ENCODE results near the gene TBC1D32.
"Not testable (repeated sequence)": the region's sequence is repeated elsewhere in the genome, so short reads cannot be mapped to it uniquely, and the experiment has no call there.

TBC1D32 gene

DNA sequence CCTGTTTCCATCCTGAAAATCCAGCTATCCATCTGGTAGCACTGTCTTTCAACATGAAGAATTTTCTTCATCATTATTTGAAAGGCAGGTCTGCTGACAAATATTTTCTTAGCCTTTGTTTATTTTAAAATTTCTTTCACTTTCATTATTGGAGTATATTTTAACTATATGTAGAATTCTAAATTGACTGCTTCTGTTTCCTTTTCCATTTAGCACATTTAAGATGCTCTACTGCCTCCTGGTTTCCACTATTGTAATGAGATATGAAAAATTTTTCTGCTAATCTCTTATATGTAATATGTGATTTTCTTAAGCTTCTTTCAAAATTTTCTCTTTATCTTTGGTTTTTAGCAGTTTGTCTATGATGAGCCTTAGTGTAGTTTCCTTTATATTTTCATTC lies 97.3 kb downstream of the TBC1D32 start:
- in situ Hi-C loops (cut with HindIII; ENCODE audit: low sequenced_read_pairs) = no loop called here

DNA sequence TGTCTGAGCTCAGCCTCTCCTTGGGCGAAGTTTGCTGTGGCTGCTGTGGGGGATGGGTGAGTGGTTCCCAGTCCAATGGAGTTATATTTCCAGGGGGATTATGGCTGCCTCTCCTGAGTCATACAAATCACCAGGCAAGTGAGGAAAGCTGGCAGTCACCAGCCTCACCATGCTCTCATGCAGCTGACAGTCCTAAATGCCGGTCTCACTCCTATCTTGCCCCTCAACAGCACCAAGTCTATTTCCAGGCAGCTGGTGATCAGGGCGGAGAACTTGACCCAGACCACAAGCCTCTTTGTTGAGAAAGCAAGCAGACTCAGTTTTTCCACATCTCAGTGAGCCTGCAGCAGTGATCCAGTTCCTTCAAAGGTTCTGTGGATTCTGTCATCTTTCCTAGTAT lies 98.9 kb downstream of the TBC1D32 start:
- in situ Hi-C loops (cut with HindIII; ENCODE audit: low sequenced_read_pairs) = no loop called here

DNA sequence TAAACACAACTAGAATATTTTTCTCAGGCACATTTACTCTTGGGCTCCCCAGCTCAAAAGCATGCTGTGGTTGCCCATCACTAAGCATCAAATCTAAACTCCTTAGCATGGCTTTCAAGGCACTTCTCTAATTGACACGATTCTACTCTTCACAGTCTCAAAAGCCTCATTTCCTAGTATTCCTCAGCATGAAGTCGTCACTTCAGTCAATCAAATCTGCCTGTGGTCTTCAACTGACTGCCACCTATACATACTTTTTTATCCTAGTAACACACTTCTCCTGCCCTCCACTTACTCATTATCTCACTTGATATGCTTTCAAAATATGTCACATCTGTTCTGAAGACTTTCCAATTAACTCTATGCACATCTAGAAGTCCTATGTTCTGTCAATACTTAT lies 110.3 kb downstream of the TBC1D32 start:
- in situ Hi-C loops (cut with HindIII; ENCODE audit: low sequenced_read_pairs) = no loop called here

DNA sequence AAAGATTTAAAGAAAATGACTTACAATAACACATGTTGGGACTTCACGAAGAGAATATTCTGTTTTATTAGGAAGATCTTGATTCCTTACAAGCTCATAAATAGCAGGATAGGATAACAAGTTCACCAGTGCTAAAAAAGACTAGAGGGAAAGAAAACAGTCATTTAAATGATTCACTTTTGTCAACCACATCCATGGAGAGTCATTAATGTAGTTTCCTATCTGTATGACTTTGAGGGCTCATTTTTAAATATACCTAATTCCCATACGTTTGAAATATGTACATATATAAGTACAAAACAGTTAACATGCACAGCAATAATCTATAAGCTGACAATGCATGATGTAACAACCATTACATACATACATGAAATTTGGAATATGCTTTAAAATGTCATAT lies 111.1 kb downstream of the TBC1D32 start:
- in situ Hi-C loops (cut with HindIII; ENCODE audit: low sequenced_read_pairs) = no loop called here

DNA sequence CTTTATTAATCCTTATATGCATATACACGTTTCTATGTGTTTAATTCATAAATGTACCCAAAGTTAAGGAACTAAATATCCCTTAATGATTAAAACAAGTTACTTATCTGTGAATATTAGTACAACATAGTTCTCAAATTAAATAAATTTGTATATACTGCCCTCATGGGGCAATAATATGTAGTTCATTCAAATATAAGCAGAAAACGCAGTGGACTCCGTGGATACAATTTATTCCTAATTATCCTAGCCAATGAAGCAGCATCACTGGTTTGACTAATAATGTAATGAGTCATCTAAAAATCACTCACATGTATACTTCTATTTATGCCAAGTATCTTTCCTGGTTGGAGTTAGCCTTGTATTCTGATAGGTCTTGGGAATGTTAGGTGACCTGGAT lies 111.6 kb downstream of the TBC1D32 start:
- in situ Hi-C loops (cut with HindIII; ENCODE audit: low sequenced_read_pairs) = no loop called here

DNA sequence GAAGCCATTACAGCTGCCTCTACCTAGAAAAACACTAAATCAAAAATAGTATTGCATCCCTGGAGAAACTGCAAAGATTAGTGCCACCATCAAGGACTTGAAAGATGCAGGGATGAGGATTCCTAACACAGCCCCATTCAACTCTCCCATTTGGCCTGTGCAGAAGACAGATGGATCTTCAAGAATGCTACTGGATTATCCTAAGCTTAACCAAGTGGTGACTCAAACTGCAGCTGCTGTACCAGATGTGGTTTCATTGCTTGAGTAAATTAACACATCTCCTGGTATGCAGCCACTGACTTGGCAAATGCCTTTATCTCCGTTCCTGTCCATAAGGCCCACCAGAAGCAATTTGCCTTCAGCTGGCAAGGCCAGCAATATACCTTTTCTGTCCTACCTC lies 117.4 kb downstream of the TBC1D32 start:
- in situ Hi-C loops (cut with HindIII; ENCODE audit: low sequenced_read_pairs) = no loop called here

DNA sequence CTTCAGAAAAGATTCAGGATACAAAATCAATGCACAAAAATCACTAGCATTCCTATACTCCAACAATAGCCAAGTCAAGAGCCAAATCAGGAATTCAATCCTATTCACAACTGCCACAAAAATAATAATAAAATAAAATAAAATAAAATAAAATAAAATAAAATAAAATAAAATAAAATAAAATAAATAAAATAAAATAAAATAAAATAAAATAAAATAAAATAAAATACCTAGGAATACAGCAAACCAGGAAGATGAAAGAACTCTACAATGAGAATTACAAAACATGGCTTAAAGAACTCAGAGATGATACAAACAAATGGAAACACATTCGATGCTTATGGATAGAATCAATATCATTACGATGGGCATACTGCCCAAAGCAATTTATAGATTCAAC lies 120.9 kb downstream of the TBC1D32 start:
- in situ Hi-C loops (cut with HindIII; ENCODE audit: low sequenced_read_pairs) = not testable (repeated sequence)

DNA sequence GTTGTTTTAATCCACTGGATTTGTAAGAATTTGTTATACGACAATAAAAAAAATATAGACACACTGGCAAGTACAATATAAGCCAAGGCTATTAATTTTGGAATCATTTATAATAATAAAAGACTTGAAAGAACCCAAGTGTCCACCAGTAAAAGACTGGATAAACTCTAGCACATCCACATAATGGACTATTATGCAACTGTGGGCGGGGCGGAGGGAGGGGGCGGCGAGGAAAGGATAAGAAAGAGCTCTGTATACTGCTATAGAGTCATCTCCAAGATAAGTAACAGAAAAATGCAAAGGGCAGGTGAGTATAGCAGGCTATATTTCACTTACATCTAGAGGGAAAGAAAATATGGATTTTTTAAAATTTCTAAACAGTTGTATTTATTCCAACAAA lies 123.3 kb downstream of the TBC1D32 start:
- in situ Hi-C loops (cut with HindIII; ENCODE audit: low sequenced_read_pairs) = no loop called here

DNA sequence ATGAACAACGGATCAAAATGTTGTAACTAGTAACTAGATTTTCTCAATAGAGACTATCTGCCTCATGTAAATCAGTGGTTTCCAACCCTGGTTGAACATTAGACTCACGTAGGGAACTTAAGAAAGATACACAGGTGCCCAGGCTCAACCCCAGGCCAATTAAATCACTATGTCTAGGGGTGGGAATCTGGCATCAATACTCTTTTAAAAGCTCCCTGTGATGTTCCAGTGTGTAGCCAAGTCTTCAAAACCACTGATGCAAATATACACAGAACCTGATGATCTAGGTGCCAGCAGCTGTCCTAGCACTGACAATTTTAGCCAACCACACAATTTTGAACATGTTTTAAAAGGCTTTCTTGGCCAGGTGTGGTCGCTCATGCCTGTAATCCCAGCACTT lies 128.7 kb downstream of the TBC1D32 start:
- in situ Hi-C loops (cut with HindIII; ENCODE audit: low sequenced_read_pairs) = no loop called here

DNA sequence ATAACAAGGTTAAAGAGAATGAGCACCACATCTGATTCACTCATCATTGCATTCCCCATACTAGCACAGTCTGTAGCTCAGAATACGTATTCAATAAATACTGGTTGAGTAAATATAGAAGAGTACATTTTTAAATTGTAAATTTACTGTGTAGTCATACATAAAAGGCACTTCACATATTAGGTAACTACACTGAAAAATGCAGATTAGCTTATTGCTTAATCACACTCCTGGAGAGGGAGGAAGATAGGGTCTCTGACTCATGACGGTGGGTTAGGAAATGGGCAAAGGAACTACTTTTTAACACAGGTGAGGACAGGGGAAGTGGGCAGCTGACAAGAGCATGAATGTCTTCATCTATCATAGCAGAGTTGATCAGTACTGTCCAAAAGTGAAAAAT lies 133.2 kb downstream of the TBC1D32 start:
- in situ Hi-C loops (cut with HindIII; ENCODE audit: low sequenced_read_pairs) = no loop called here

DNA sequence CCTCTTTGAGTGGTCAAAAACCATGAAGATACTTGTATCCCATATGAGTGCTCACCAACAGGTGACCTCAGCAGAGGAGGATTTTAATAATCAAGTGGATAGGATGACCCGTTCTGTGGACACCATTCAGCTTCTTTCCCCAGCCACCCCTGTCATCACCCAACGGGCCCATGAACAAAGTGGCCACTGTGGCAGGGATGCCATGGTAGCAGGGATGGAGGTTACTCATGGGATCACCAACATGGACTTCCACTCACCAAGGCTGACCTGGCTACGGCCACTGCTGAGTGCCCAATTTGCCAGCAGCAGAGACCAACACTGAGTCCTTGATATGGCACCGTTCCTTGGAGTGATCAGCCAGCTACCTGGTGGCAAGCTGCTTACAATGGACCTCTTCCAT lies 138.2 kb downstream of the TBC1D32 start:
- in situ Hi-C loops (cut with HindIII; ENCODE audit: low sequenced_read_pairs) = not testable (repeated sequence)

DNA sequence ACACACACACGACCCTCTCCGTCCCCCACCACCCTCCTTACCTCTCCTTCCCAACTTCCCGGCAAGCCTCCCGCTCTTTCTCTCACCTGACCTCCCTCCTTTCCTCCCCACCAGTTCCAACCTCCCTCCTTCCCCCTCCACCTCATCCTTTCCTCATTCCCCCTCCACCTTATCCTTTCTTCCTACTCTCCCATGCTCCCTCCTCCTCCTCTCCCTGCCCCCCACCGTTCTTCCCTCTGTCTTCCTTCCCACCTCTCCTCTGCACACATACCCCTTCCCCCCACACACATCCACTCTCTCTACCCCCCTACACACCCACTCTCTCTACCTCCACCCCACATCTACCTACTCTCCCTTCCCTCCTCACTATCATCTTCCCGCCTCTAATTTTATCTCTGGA lies 144.2 kb downstream of the TBC1D32 start:
- in situ Hi-C loops (cut with HindIII; ENCODE audit: low sequenced_read_pairs) = loop anchor here (5.0 kb wide), 1 partner anchor 33 kb away; no protein-coding TSS in a partner anchor

DNA sequence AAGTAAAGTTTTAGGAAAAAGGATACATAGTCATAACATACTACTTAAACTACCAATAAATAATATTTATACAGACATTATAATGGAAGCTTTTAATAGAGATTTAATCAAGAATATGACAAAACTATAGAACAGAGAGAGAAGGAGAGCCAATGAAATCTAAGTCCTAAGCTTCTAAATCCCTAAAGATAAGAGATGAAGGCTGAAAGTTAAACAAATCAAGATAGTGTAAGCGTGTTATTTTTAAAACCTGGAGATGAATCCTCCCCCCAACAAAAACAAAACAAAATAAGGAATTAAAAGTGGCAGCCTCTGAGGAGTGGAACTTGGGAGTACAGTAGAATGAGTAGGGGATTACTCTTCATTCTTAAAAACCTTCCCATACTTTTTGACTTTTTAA lies 145.9 kb downstream of the TBC1D32 start:
- in situ Hi-C loops (cut with HindIII; ENCODE audit: low sequenced_read_pairs) = no loop called here

DNA sequence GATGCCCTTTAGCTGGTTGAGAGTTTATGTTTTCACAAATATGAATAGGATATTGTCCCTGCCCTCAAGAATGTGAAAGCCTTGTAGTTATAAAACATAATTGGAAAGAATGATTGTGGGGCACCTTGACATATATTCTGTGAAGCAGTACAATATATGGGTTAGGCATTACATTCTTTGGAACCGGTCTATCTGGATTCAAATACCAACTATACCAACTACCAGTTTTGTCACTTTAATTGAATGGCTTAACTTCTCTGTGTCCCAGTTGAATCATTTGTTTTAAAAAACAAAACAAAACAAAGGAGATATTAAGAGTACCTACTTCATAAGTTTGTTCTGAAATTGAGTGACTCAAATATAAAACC lies 146.5 kb downstream of the TBC1D32 start:
- in situ Hi-C loops (cut with HindIII; ENCODE audit: low sequenced_read_pairs) = no loop called here

DNA sequence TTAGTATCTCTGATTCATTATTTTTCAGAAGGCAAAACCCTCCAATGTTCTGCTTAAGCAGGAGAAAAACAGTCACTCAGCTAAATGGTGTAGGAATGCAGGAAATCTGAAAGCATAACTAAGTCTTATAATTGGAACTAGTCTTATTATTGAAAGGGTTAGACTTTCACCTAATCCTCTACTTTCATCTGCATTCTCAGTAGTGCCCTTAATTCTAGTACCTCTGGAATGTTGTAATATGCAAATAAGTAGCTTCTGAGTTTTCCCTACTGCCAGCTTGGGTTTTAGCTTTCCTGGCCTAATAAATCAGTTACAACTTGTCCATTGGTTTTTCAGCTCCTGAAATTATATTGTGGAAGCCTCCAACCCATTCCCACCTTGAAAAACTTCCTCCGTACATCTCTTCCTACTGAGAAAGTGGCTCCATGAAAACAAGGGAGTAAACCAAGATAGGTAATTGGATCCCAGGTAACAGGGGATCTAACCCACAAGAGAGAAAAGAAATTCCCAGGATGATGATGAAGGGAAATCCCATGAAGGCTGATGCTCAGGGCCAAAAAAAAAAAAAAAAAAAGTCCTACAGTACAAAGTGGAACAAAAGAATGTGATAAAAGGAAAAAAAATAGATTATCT lies 147.0 kb downstream of the TBC1D32 start:
- in situ Hi-C loops (cut with HindIII; ENCODE audit: low sequenced_read_pairs) = no loop called here

DNA sequence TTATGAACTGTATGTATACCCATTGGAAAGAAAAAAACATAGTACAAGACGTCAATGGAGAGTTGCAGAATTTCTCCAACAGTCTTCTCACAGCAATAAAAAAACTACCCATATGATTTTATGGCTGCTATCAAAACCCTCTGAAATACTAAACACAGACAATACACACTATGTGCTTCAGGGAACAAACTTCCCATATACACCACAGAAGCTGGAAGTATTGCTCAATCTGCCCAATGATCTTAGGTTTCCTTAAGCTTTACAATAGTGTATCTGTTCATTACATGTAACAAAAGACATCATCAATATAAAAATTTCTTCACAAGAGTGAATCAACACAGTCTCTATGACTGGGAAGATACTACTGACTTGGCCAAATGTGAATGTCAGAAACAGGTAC lies 150.5 kb downstream of the TBC1D32 start:
- in situ Hi-C loops (cut with HindIII; ENCODE audit: low sequenced_read_pairs) = no loop called here

DNA sequence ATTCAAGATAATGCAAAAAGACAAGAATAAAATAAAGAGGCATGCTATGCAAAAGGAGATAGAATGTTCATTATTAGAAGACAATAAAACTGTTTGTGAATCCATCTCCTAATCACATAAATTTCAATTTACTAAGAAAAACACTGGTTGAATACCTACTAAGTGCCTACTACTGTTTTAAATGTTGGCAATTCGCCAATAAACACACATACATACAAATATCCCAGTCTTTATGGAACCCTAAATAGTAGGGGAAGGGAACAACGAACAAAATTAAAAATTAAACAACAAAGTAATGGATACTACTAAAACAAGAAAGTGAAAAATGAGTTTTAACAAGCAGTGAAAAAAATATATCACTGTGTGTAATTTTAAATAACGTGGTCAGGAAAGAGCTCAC lies 158.5 kb downstream of the TBC1D32 start:
- in situ Hi-C loops (cut with HindIII; ENCODE audit: low sequenced_read_pairs) = no loop called here

DNA sequence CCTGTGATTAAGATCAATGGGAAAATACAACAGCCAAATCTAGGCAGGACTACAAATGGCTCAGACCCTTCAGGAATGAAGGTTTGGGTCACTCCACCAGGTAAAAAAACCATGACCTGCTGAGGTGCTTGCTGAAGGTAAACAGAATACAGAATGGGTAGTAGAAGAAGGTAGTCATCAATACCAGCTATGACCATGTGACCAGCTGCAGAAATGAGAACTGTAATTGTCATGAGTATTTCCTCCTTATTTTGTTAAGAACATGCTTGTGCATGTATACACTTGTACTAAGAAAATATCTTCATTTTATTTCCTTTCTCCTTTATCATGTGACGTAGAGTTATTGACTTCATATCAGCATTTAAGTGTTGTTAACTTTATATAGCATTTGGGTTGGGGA lies 161.8 kb downstream of the TBC1D32 start:
- in situ Hi-C loops (cut with HindIII; ENCODE audit: low sequenced_read_pairs) = not testable (repeated sequence)

DNA sequence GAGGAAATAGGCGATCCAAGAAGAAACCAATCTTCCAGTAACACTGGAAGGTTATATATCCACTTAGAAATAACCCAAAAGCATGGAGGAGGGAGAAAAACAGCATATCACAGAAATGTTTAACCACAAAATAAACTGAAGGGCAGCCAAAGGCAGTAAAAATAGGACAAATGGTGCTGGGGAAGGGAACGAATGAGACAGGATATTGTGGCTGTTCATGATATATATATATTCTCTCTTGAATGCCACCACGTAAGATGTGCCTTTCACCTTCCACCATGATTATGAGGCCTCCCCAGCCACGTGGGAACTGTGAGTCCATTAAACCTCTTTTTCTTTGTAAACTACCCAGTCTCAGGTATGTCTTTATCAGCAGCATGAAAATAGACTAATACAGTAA lies 162.4 kb downstream of the TBC1D32 start:
- in situ Hi-C loops (cut with HindIII; ENCODE audit: low sequenced_read_pairs) = no loop called here

DNA sequence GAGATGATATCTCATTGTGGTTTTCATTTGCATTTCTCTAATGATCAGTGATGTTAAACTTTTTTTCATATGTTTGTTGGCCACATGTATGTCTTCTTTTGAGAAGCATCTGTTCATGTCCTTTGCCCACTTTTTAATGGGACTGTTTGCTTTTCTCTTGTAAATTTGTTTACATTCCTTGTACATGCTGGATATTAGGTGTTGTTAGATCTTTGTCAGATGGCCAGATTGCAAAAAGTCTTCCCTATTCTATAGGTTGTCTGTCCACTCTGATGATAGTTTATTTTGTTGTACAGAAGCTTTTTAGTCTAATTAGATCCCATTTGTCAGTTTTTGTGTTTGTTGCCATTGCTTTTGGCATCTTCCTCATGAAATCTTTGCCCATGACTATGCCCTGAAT lies 172.4 kb downstream of the TBC1D32 start:
- in situ Hi-C loops (cut with HindIII; ENCODE audit: low sequenced_read_pairs) = no loop called here

DNA sequence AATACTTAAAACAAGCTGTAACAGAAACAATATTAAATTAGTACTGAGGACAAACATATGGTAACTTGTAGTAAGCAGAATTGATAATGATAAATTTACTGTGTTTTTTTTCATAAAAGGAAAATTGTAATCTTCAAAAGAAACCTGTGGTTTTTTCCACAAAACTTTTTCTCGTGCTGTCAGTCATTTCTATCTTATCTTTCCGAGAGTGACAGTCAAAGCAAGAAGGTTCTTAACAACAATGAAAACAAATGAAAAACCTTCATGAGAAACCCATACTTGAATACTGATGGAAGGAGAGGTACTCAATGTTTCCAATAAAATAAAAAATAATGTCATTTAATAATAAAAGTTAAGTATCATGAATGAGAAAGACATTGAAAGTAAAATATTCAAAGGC lies 174.0 kb downstream of the TBC1D32 start:
- in situ Hi-C loops (cut with HindIII; ENCODE audit: low sequenced_read_pairs) = no loop called here

DNA sequence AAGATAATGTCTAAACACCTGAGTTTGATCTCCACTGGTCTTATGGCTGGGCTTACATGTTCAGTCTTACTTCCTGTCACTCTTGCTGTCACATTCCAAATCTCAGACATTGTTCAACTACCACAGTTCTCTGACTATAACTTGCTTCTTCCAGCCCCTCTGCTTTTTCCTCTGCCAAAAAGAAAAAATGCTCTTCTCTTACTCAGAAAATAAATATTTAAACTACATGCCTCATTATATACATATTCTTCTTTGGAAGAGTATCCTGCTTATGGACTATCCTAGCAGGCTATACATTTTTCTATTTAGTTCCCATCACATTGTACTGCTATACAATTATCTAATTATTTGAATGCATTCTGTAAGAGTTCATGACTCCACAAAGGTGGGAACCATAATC lies 175.4 kb downstream of the TBC1D32 start:
- in situ Hi-C loops (cut with HindIII; ENCODE audit: low sequenced_read_pairs) = loop anchor here (5.0 kb wide), 1 partner anchor 33 kb away; no protein-coding TSS in a partner anchor

DNA sequence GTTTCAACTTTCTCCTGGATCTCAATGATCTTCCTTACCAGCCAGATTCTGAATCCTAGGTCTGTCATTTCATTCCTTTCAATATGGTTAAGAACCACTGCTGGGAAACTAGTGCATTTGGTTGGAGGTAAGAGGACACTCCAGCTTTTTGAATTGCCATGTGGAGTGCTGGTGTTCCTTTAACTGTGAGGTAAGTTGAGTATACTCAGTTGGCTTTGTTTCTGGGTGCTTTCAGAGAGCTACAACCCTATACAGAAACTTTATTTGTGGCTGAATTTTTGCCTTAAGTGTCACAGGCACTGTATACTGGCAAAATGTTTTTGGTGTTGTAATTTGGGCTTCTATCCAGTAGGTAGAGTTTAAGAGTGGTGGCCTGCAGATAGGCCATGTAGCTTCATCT lies 175.8 kb downstream of the TBC1D32 start:
- in situ Hi-C loops (cut with HindIII; ENCODE audit: low sequenced_read_pairs) = loop anchor here (5.0 kb wide), 1 partner anchor 34 kb away; no protein-coding TSS in a partner anchor

Measured in endothelial cell of hepatic sinusoid (primary cell).